NCI-H2107 (cell line): ENCODE data around the gene MSL2.
"Not testable (repeated sequence)": the region's sequence is repeated elsewhere in the genome, so short reads cannot be mapped to it uniquely, and the experiment has no call there.

Experiments
- DNase-seq: peaks from one replicate; lab custom pipeline; 2025; lab: John Stamatoyannopoulos, UW

Gene MSL2

DNA sequence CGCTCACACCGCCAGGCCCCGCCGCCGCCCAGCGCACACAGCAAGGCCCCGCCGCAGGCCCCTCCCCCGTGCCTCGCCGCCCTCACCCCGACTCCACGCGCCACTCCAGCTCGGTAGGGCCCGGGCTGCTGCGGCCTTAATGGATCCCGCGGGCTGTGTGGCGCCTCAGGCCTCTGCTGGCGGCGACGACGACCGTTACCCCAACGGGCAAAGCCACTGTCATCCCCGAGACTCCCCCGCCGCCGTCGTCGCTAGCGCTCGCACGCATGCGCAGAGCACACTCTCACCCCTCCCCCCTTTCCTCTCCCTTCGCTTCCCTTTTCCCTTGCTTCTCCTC lies at the start of gene MSL2:
MSL2 (minus strand) TSS at position 272 of the 337 bp plus-strand sequence. CDS start 1,222 bp downstream, outside the sequence.
- no peak for DNase-seq

DNA sequence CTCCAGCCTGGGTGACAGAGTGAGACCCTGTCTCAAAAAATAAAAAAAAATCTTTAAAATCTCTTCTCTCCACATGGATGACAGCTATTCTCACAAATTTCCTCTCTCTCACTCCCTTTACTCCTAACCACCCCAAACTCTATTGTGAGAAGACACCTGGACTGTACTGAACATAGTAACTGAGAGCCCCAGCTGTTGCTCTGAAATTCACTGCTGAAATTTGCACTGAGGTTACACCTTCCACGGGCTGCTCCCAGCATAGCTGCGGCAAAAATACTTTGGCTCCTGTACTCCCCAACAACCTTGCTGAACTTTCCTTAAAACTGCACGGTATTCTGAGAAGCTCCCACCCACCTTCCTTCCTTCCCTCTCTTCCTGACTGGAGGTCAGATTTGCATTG lies 49.6 kb upstream of the MSL2 start:
- DNase-seq: no peak

- DNase-seq: no peak
Measured at GRCh38 chr3:136239094-136239493, 43.0 kb upstream of the MSL2 start.

DNA sequence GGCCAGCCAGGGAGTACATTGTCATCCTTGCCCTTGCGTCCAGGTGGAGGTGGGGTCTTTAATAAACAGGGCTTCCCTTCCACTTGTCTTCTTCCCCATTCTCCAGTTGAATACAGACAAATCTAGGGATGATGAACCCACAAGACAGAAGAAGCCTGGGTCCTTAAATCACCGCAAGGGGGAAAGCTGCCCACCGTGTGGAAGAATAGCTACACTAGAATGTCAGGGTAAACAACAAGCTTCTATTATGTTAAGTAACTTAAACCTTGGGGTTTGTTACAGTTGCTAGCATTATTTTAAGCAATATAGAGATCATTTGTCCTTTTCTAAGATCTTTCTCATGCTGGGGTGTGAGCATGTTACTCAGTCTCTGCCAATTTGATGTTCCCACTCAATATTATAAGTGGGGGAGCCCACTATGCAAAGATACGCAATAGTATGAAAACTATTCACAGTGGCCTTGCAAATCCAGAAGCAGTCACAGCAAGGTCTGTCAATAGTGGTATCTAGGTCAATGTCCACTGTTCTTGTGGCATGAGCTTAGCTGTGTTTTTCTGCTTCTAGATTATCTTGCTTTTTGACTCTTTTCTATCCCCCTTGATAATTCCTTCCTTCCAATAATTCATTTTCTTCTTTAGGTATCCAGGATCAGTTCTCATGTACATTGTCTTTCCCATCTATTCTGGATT lies 42.0 kb upstream of the MSL2 start:
- DNase-seq: no peak

DNA sequence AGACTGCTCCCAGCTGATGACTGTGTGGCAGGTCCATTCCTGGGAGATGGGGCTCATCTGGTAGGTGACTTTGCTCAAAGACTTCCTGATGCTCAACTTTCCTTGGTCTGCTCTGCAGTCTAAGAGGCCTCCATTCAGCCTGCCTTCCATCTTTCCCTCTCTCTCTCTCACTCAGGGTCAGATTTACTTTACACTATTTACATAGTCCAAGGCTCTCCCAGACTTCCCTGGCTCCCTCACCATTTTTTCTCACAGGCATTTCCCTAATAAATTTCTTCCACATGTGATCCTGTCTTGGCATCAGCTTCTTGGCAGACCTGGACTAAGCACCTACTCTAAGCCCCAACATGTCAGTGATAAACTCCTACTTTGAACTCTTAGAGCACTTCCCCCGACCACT lies 41.0 kb upstream of the MSL2 start:
- DNase-seq: no peak

DNA sequence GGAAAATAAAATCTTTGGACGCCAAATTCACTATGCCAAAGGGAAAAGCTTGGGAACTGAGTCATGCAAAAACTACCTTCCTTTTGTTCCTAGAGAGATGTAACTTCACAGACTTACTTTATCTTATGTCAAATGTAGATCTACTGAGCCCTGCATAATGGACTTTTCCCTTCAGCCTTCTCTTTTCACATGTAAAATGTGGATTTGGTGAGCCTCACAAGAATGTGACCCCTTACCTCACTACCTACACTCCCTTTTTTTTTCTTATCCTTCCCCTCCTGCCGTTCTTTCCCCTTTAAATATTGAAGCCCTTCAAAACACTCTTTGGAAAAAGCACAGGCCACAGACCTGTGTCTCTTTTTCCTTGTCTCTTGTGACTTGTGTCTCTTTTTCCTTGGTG lies 40.0 kb upstream of the MSL2 start:
- no peak for DNase-seq

DNA sequence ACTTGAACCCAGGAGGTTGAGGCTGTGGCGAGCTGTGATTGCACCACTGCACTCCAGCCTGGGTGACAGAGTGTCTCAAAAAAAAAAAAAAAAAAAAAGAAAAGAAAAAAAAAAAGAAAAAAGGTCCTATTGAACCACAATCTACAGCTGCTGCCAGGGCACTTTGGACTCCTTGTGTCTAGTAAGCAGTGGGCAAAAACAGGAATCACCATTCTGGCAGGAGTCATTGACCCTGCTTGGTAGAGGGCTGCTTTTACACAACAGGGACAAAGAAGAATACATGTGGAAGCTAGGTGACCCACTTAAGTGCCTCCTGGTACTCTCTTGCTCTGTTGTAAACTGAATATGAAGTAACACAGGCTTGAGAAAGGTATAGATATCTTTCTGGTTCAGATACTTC lies 39.4 kb upstream of the MSL2 start:
- no peak for DNase-seq

GRCh38 chr3:136232413-136232812 lies 36.3 kb upstream of the MSL2 start:
- DNase-seq: no peak

GRCh38 chr3:136222746-136223145 lies 26.6 kb upstream of the MSL2 start:
- DNase-seq: not testable (repeated sequence)

DNA sequence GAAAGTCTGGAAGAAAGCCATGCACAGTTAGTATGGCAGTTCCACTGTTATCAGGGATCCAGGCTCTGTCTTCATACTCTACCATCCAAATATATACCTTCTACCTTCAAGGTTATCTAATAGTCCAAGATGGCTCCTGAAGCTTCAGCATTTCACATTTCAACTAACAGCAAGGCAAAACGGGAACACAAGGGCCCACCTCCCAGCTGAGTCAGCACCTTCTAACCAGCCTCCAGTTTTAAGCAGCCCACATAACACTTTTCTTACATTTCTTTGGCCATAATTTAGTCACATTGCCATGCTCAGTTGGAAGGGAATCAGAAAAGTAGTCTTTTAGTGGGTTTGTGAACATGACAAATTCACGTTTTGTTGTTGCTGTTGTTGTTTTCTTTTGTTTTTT lies 15.4 kb upstream of the MSL2 start:
- DNase-seq: no peak

- no peak for DNase-seq
Measured at GRCh38 chr3:136209921-136210320, 13.8 kb upstream of the MSL2 start.

DNA sequence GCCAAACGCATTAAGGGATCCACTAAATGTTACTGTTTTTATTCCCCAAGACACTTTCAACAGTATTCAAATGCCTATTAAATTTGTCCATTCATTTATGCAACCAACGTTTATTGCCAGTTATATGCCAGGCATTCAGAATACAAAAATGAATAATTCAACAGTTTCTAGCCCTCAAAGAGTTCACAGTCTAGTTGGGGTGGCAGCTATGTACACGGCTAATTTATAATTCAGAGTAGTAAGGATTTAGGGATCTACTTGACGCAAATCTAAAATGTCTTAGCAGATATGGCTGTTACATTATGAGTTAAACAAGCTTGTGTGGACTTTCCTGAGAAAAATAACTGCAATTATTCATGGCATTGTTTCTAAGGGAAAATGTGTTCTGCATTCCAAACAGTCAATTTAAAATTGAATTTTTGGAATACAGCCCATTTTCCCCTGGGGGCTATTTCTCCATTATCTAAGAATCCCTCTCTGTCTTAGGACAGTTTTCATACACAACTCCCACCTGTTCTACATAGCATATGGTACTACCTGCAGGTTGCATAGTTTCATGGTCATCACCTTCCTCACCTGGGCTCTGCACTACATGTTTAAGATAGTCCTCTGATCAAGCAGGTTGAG lies 11.5 kb upstream of the MSL2 start:
- no peak for DNase-seq

- DNase-seq: not testable (repeated sequence)
Measured at GRCh38 chr3:136199219-136199618, 3.1 kb upstream of the MSL2 start.

DNA sequence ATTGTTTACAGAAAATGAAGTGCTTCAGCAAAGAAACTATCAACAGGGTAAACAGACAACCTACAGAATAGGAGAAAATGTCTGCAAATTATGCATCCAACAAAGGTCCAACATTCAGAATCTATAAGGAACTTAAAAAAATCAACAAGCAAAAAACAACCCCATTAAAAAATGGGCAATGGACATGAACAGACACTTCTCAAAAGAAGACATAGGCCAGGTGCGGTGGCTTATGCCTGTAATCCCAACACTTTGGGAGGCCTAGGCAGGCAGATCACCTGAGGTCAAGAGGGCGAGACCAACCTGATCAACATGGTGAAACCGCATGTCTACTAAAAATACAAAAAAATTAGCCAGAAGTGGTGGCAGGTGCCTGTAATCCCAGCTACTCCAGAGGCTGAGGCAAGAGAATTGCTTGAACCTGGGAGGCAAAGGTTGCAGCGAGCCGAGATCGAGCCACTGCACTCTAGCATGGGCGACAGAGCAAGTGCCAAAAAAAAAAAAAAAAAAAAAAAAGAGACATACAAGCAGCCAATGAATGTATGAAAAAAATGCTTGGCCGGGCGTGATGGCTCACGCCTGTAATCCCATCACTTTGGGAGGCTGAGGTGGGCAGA lies 2.4 kb upstream of the MSL2 start:
- not testable (repeated sequence) for DNase-seq

DNA sequence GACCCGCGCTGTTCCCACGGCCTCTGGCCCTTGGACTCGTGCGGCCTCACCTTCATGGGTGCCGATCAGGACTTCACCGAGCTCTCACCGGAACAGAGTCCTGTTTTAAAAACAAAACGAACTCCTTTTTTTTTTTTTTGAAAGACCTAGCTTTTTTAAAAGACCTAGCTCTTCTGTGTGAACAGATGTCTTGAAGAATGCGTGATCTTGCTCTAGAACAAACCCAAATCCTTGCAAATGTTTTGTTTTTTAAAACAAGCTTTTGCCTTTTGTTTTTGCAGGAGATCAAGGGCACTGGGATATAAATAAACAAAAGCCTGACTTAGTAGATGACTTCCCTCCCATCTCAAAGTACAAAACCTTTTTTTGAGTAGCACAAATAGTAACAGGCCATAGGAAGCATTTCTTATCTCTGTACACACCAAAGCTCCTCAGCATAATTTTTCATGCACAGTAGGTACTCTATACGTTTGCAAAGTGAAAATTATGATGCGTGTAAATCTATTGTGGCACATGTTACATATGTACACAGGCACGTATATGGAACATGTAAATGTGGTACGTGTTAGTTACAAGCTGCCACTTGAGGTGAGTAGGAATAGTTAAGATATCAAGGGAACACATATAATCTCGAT lies 1.1 kb upstream of the MSL2 start:
- no peak for DNase-seq

DNA sequence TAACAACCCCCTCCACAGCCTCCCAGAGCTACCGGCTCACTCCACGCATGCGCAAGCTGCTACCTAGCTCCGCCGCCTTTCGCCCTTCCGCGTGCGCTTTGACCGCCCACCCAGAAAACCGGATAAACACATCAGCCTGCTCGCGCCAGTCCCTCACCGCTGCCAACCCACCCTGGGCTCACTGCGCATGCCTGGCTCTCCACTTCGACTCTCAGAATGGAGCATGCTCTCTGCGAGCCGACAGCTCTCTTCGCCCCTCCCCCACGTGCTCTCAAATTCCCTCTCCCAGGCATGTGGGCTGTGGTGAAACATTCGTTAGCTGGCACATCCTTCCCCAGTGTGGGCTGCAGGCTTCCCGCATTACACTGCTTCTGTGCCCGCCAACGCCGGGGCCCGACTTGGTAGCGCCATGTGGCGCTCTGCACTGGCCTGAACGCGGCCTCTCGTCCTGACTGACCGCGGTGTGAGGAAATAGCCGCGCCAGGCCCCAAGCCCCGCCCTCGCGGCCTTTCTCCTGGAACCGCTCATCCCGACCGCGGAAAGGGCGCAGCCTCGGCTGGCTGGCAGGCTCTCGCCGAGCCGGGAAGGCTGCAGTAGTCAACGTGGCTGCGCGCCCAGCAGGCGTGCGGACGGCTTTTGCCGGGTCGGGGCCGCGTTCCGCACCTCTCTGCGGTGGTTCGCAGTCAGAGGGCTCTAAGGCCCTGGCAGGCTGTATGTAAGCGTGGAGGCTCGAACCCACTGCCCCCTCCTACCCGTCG lies 445 bp upstream of the MSL2 start:
- DNase-seq: peak; percentile 99

DNA sequence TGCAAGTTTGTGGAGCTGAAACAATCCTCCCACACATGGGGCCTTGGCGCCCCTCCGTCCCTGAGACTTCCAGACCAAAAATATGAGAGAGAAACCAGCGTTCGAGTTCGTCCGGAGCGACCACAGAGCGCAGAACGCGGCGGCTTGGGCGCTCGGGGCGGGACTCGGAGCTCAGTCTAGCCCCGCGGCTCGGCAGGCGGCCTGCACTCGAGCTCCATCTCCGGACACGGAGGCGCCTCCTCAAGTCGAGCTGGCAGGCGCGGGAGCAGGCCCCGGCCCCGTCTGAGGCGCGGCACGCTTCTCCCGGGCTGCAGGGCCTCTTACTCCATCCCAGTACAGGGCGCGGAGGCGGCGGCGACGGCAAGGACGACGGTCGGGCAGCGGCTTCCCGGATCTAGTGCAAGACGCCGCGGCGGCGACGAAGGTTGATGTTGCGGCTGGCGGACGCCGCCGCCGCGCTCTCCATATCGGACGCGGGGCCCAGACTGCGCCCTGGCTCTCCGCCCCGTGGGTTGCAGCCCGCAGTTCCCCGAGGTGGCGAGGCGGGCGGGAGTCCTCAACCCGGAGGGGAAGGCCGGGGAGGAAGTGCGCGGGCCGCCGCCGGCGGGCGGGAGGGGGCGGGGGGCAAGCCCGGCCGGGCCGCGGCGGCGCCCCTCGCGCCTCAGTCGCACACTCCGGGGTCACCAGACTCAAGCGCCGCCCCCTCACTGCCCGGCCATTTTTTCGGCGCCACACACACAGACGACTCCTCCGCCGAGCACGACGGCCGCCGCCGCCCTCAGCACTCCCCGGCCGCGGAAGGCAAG lies 674 bp downstream of the MSL2 start:
- peak; percentile 78 for DNase-seq

DNA sequence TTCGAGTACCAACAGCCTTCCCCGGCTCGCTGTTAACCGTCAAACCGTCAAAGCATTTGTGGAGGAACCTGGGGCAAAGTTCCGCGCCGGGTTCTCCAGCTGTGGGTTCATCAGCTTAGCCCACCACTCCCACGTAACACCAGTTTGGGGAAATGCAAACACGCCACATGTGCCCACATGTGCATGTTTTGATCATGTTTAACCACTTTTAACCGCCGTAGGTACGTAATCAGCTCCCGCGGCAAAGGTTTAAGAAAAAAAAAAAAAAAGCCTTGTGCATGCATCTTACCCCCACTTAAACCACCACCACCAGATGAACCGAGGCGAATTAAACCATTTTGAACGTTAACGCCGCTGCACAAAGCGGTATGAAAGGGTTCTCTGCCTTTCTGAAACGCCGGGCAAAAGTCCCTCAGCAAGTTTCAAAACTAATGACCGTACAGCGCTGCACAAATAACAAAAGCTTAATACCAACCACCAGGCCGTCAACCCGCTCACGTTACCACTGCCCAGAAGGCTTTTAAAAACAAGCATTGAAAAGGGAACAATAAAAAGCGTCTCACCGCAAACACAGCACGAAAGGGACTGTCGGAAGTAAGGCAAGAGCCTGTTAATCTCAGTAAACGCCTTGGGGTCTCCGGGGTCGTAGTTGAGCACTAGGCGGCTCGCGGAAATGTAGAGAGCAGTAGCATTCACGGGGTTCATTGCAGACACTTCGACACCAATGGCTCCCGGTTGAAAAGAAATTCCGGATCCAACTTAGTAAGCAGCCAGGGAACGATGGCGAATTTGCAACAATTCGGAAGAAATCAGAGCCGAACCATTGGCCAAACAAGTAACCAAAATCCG lies 1.5 kb downstream of the MSL2 start:
- no peak for DNase-seq

DNA sequence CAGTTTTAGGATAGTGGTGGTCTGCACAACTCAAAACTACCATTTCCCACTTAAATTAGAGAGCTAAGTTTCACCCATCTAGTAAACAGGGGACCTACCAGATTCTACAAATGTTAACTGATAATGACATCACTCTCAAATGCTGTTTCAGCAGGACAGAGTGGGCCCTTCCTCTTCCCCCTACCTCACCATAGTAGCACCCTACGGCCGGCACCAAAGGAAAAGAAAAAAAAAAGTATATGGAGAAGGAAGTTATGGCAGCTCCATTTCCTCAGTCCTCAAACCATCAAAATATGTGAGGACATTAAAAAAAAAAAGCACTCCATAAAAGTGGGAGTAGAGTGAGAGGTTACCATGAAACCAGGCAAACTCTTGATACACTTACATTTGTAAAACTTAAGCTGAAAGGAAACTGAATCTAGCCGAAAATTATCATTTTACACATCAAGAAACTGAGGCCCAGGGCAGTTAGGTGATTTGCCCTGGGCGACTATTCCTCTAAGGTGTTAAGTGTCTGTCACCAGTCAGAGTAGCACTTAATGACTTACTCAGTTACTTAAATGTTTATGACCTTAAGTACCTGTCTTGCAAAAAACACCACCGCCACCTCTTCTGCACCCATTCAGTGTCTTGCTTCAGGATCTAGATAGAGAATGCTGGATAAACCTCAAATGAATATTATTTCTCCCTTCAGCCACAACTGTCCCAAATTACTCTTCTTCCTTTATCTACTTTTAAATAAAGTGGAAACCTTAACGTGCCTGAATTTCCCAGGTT lies 2.7 kb downstream of the MSL2 start:
- DNase-seq: no peak

DNA sequence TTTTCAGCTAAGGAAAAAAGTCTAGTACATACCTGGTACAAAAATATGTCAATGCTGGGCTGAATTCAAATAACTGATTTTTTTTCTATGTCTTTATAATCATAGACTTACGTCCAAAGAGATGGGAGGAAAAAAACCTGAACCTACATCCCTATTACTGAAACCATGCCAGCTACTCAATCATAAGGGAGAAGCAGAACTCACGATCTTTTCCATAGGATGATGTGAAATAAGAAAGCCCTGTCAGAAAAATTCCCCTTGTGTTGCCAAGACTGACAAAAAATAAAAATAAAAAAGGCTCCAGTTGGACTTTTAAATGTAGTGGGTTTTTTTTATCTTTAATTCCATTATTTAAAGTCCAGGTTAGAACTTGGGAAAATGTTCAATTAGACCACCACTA lies 3.3 kb downstream of the MSL2 start:
- no peak for DNase-seq
